ENCODE data around the gene BCL2L1.

The BCL2L1 gene

DNA sequence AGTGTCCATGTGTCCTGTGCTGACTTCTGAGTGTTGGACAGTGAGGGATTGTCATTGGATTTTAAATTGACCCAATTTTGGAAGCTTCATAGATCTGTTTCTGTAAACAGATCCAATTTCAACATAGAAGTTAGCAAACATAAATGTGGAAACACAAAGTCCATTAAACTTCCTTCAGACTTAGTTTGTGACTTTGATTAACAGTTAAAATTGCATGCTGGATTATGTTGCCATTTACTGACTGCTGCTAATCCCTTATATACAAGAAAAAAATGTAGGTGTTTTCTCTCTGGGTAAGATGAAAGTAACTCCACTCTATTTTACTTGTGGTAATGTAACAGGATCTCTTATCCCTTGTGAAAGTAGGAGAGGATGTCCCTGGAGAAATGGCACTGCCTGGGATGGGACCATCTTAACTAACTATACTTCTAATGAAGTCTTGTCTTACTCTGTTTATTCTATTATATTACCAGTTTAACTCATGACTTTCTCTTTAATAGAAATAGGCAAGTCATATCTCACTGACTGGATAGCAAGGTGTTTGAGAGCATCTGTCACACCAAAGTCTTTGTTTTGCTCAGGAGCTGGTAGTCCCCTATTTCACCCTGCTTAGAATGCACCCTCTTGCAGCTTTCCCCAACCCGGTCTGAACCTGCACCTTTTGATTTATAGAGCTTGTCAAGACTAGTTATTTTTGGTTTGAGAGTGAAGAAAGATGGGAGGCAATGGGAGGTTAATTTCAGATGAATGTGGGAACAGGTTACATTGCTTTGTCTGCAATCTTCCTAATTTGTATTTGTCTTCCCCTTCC is 23.6 kb upstream of the BCL2L1 start:
- H3K4me3 ChIP-seq, result no peak overlapping the region
- DNase-seq (ENCODE audit: low spot score), result no peak
- no peak overlapping the region for H3K27ac ChIP-seq
- TF ChIP-seq, protein P1, sequence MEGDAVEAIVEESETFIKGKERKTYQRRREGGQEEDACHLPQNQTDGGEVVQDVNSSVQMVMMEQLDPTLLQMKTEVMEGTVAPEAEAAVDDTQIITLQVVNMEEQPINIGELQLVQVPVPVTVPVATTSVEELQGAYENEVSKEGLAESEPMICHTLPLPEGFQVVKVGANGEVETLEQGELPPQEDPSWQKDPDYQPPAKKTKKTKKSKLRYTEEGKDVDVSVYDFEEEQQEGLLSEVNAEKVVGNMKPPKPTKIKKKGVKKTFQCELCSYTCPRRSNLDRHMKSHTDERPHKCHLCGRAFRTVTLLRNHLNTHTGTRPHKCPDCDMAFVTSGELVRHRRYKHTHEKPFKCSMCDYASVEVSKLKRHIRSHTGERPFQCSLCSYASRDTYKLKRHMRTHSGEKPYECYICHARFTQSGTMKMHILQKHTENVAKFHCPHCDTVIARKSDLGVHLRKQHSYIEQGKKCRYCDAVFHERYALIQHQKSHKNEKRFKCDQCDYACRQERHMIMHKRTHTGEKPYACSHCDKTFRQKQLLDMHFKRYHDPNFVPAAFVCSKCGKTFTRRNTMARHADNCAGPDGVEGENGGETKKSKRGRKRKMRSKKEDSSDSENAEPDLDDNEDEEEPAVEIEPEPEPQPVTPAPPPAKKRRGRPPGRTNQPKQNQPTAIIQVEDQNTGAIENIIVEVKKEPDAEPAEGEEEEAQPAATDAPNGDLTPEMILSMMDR (IDR thresholded peaks at IDR 0.05), result no peak

DNA sequence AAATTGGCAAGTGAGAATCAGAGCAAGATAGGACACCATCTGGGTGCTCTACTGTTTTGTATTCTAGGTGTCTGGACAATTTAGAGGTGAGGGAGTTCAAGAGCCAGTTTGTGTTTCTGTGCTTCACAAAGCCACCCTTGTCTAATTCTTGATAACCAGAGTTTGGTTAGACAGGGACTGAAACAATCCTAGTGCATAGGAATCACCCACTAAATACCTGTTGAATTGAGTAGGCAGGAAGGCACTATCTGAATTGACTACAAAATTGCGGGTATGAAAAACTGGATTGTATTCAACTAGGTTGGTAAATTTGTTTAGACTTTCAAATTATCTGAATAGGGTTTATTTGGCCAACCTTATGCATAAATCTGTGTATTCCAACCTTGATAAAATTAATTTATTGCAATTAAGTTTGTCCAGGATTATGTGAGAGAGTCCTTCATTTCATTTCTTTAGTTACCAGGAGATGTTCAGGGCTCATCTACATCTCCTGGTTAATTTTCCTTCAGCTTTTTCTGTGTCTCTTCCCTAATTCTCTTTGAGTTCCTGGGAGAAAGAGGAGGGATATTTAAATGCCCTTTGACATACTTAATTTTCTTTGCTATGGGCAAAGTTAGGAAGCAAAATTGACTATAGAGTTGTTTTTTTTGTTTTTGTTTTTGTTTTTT is 18.1 kb upstream of the BCL2L1 start:
- no peak for DNase-seq (ENCODE audit: low spot score)
- TF ChIP-seq, protein P1 (IDR thresholded peaks at IDR 0.05), result no peak
- H3K4me3 ChIP-seq, result no peak overlapping the region
- H3K27ac ChIP-seq, result no peak overlapping the region

DNA sequence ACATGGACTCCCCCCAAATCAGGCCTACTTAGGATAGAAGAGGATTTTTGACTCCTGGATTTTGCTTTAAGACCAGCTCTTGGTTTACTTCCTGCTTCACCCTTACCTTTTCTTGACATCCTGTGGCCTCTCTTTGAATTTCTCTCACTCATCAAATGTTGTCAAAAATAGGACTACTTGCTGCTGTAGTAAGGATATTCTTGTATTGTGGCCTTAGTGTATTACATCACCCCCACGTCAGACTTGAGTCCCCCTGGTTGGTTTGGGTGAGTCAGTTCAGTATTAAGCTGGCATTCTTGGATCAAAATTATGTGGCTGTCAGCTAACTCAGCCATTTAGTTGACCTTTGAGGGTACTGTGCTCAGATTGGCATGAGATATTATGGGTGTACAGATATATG is 17.5 kb upstream of the BCL2L1 start:
- H3K4me3 ChIP-seq, result no peak overlapping the region
- TF ChIP-seq, protein P1 (IDR thresholded peaks at IDR 0.05), result no peak
- DNase-seq (ENCODE audit: low spot score), result no peak
- H3K27ac ChIP-seq, result no peak overlapping the region

DNA sequence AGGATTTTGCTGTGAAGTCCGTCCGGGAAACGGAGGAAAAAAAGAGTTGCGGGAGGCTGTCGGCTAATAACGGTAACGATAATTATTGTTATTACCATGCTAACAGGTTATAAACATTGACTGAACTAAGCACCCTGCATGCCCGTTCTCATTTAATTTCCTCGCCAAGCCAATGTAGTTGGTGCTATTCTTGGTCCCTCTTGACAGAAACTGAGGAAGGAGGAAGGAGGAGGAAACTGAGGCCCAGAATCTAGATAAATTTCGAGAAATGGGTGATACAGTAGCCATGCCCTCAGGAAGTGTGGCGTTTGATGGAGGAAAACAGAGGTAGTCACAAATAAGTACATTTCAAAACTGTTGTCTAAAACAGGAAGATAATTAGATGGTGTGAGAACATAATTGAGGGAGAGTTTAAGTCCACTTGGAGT is 16.9 kb upstream of the BCL2L1 start:
- peak overlapping the region; percentile 67 to 78 for H3K27ac ChIP-seq
- TF ChIP-seq, protein P1 (IDR thresholded peaks at IDR 0.05), result no peak

DNA sequence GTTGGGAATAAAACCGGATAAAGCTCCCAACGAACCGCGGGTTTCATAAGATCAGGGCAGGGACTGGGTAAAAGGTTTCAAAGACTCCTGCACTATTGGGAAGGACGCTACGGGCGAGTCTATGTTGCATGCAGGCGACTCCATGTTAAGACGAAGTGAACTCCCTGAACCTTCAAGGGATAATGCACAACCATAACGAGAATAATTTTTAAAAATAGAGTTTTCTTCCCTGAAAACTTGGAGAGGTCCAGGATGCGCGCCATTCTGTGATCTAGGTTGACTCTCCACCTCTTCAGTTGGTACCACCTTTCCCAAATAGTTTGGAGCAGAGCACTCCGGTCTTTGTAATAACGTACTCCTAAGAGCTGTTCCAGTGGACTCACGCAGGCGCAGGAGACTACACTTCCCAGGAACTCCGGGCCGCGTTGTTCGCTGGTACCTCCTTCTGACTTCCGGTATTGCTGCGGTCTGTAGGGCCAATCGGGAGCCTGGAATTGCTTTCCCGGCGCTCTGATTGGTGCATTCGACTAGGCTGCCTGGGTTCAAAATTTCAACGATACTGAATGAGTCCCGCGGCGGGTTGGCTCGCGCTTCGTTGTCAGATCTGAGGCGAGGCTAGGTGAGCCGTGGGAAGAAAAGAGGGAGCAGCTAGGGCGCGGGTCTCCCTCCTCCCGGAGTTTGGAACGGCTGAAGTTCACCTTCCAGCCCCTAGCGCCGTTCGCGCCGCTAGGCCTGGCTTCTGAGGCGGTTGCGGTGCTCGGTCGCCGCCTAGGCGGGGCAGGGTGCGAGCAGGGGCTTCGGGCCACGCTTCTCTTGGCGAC is 16.3 kb upstream of the BCL2L1 start, which contains the start of gene TPX2:
Gene TPX2, plus strand, starts transcription at position 562 of the 821 bp plus-strand sequence. CDS start 18,187 bp downstream, outside the sequence.
- H3K27ac ChIP-seq, result peak within 1 kb of the TSS; percentile 67 to 78
- TF ChIP-seq, protein P1 (IDR thresholded peaks at IDR 0.05), result no peak
- DNase-seq (ENCODE audit: low spot score), result peak; percentile 97
- H3K4me3 ChIP-seq, result peak within 1 kb of the TSS; percentile 81

More for the DNA sequence above, 16.9 kb upstream of the BCL2L1 start:
- H3K4me3 ChIP-seq, result peak overlapping the region; percentile 81
- no peak for DNase-seq (ENCODE audit: low spot score)

DNA sequence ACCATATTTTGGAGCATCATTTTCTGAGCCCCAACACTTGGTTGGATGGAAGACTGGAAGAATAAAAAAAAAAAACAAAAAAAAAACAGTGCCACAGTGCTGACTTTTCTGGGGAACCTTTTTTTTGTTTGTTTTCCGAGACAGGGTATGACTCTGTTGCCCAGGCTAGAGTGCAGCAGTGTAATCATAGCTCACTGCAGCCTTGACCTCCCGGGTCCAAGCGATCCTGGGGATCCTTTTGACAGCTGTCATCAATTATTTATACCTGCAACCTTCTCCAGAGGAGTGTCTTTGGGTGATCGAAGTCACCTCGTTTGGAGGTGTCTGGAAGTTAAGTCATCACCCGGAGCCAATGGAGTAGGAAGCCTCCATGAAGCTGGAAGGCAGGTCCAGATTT is 8.7 kb upstream of the BCL2L1 start:
- Histone ChIP-seq H3K27ac (no peak overlapping the region), H3K4me3 (no peak overlapping the region)
- no peak for DNase-seq (ENCODE audit: low spot score)
- TF ChIP-seq, protein P1 (IDR thresholded peaks at IDR 0.05), result no peak
